HG03342 (cell line): ENCODE measurements around the gene NGEF.

Experiments
- ATAC-seq: cut with Tn5 transposase; IDR thresholded peaks from one replicate; pipeline ENCODE4 v1.9.1; 2021; ENCODE audit warnings: mild to moderate bottlenecking, moderate library complexity; ENCODE audit not compliant: unreplicated experiment

Gene NGEF

GRCh38 chr2:233044974-233045605, 32.0 kb upstream of the NGEF start:
- no peak for ATAC-seq

- ATAC-seq, result no peak
Observed at GRCh38 chr2:233042549-233042948, 29.5 kb upstream of the NGEF start.

GRCh38 chr2:233041722-233042323, 28.8 kb upstream of the NGEF start:
- ATAC-seq, result no peak

GRCh38 chr2:233040571-233040970, 27.5 kb upstream of the NGEF start:
- no peak for ATAC-seq

- no peak for ATAC-seq
Observed at GRCh38 chr2:233039846-233040530, 26.9 kb upstream of the NGEF start.

GRCh38 chr2:233039212-233039845, 26.3 kb upstream of the NGEF start:
- no peak for ATAC-seq

GRCh38 chr2:233037078-233037477, 24.0 kb upstream of the NGEF start:
- ATAC-seq, result no peak

GRCh38 chr2:233036162-233036838, 23.2 kb upstream of the NGEF start:
- ATAC-seq, result no peak

GRCh38 chr2:233035426-233036161, 22.5 kb upstream of the NGEF start:
- ATAC-seq, result no peak

- no peak for ATAC-seq
Observed at GRCh38 chr2:233034091-233034882, 21.2 kb upstream of the NGEF start.

GRCh38 chr2:233033672-233034071, 20.6 kb upstream of the NGEF start:
- ATAC-seq, result no peak

- no peak for ATAC-seq
Observed at GRCh38 chr2:233032551-233033320, 19.7 kb upstream of the NGEF start, which contains the start of gene NEU2. Gene NEU2, plus strand, starts transcription at chr2:233032672. Its CDS starts 0 bp downstream, at chr2:233032672.

GRCh38 chr2:233031556-233032500, 18.8 kb upstream of the NGEF start:
- ATAC-seq, result no peak

- ATAC-seq, result no peak
Observed at GRCh38 chr2:233029321-233029720, 16.3 kb upstream of the NGEF start.

- ATAC-seq, result no peak
Observed at GRCh38 chr2:233026198-233026813, 13.2 kb upstream of the NGEF start.

- ATAC-seq, result no peak
Observed at GRCh38 chr2:233025706-233026105, 12.7 kb upstream of the NGEF start.

- no peak for ATAC-seq
Observed at GRCh38 chr2:233023761-233024410, 10.8 kb upstream of the NGEF start.
